Measurements from ENCODE around the gene NBDY. TPM values are rescaled to one million over a fixed set of nuclear protein-coding genes. Genes with fewer than 3 reads are reported as not detected.

The NBDY gene
- total RNA-seq, 2 donors from 2014 or later = 12.7 to 35.3 TPM

GRCh38 chrX:56784666-56785065, 55.6 kb downstream of the NBDY start:
- no peak overlapping the region for H3K27ac Mint-ChIP-seq
- H3K9me3 Mint-ChIP-seq = no peaks in the 10 kb centered on the region
- H3K27me3 Mint-ChIP-seq = no peaks in the 10 kb centered on the region
- no peaks in the 10 kb centered on the region for H3K36me3 Mint-ChIP-seq
- H3K4me3 Mint-ChIP-seq = no peak overlapping the region
- DNase-seq (ENCODE audit: low spot score) (peak; percentile 52), ATAC-seq (no peak)
- peaks cover 18 to 22% of the 10 kb centered on the region in 2 donors for H3K4me1 Mint-ChIP-seq (ENCODE audit: low read depth in 2 of 2)

- H3K4me1 Mint-ChIP-seq (ENCODE audit: low read depth in 2 of 2) = peaks cover 18 to 22% of the 10 kb centered on the region in 2 donors
- no peaks in the 10 kb centered on the region for H3K27me3 Mint-ChIP-seq
- H3K36me3 Mint-ChIP-seq = no peaks in the 10 kb centered on the region
- ATAC-seq = no peak
- no peak overlapping the region for H3K27ac Mint-ChIP-seq
- no peaks in the 10 kb centered on the region for H3K9me3 Mint-ChIP-seq
- H3K4me3 Mint-ChIP-seq = no peak overlapping the region
- DNase-seq (ENCODE audit: low spot score) = peak; percentile 39
These were observed 56.4 kb downstream of the NBDY start for GRCh38 chrX:56785442-56785841.

- DNase-seq (ENCODE audit: low spot score) (no peak), ATAC-seq (no peak)
- Mint-ChIP-seq H3K36me3 (no peaks in the 10 kb centered on the region), H3K9me3 (no peaks in the 10 kb centered on the region), H3K4me3 (no peak overlapping the region), H3K4me1 (ENCODE audit: low read depth in 2 of 2) (peaks cover 26 to 27% of the 10 kb centered on the region in 2 donors), H3K27ac (no peak overlapping the region), H3K27me3 (no peaks in the 10 kb centered on the region)
These were observed 58.1 kb downstream of the NBDY start for GRCh38 chrX:56786889-56787733.

- peak; percentile 39 for DNase-seq (ENCODE audit: low spot score)
- Mint-ChIP-seq H3K27ac (no peak overlapping the region), H3K36me3 (no peaks in the 10 kb centered on the region), H3K4me3 (no peak overlapping the region), H3K9me3 (no peaks in the 10 kb centered on the region), H3K4me1 (ENCODE audit: low read depth in 2 of 2) (peaks cover 26 to 28% of the 10 kb centered on the region in 2 donors), H3K27me3 (no peaks in the 10 kb centered on the region)
- no peak for ATAC-seq
These were observed 58.7 kb downstream of the NBDY start for GRCh38 chrX:56787734-56788152.

- Mint-ChIP-seq H3K27ac (no peak overlapping the region), H3K36me3 (no peaks in the 10 kb centered on the region), H3K9me3 (no peaks in the 10 kb centered on the region), H3K4me1 (ENCODE audit: low read depth in 2 of 2) (peaks cover 23 to 28% of the 10 kb centered on the region in 2 donors), H3K4me3 (no peak overlapping the region), H3K27me3 (no peaks in the 10 kb centered on the region)
- peak; percentile 53 for DNase-seq (ENCODE audit: low spot score)
- ATAC-seq = no peak
These were observed 59.2 kb downstream of the NBDY start for GRCh38 chrX:56788229-56788628.

- H3K4me1 Mint-ChIP-seq (ENCODE audit: low read depth in 2 of 2) = peaks cover 23 to 28% of the 10 kb centered on the region in 2 donors
- ATAC-seq (peak in 1 of 2 donors; percentile 46), DNase-seq (ENCODE audit: low spot score) (peak; percentile 29)
- H3K36me3 Mint-ChIP-seq = no peaks in the 10 kb centered on the region
- H3K9me3 Mint-ChIP-seq = no peaks in the 10 kb centered on the region
- no peak overlapping the region for H3K27ac Mint-ChIP-seq
- no peaks in the 10 kb centered on the region for H3K27me3 Mint-ChIP-seq
- H3K4me3 Mint-ChIP-seq = no peak overlapping the region
These were observed 59.7 kb downstream of the NBDY start for GRCh38 chrX:56788717-56789122.

GRCh38 chrX:56789518-56790070, 60.6 kb downstream of the NBDY start:
- peak; percentile 13 for DNase-seq (ENCODE audit: low spot score)
- Mint-ChIP-seq H3K4me3 (no peak overlapping the region), H3K27ac (no peak overlapping the region), H3K36me3 (no peaks in the 10 kb centered on the region), H3K4me1 (ENCODE audit: low read depth in 2 of 2) (peaks cover 22 to 28% of the 10 kb centered on the region in 2 donors), H3K9me3 (no peaks in the 10 kb centered on the region), H3K27me3 (no peaks in the 10 kb centered on the region)
- ATAC-seq = no peak

GRCh38 chrX:56790778-56791177, 61.7 kb downstream of the NBDY start:
- no peak for ATAC-seq

GRCh38 chrX:56791456-56791855, 62.4 kb downstream of the NBDY start:
- Mint-ChIP-seq H3K4me1 (ENCODE audit: low read depth in 2 of 2) (peaks cover 22 to 27% of the 10 kb centered on the region in 2 donors), H3K27ac (no peak overlapping the region), H3K27me3 (peaks cover 0 to 2% of the 10 kb centered on the region in 2 donors), H3K36me3 (no peaks in the 10 kb centered on the region), H3K9me3 (no peaks in the 10 kb centered on the region), H3K4me3 (no peak overlapping the region)
- ATAC-seq (no peak), DNase-seq (ENCODE audit: low spot score) (no peak)

More at GRCh38 chrX:56790778-56791177, 61.7 kb downstream of the NBDY start:
- H3K36me3 Mint-ChIP-seq = no peaks in the 10 kb centered on the region
- no peak overlapping the region for H3K27ac Mint-ChIP-seq
- H3K4me3 Mint-ChIP-seq = no peak overlapping the region
- DNase-seq (ENCODE audit: low spot score) = peak; percentile 32
- no peaks in the 10 kb centered on the region for H3K9me3 Mint-ChIP-seq
- H3K4me1 Mint-ChIP-seq (ENCODE audit: low read depth in 2 of 2) = peaks cover 22 to 28% of the 10 kb centered on the region in 2 donors
- H3K27me3 Mint-ChIP-seq = no peaks in the 10 kb centered on the region

- Mint-ChIP-seq H3K27me3 (peaks cover 0 to 2% of the 10 kb centered on the region in 2 donors), H3K27ac (no peak overlapping the region), H3K9me3 (no peaks in the 10 kb centered on the region), H3K4me1 (ENCODE audit: low read depth in 2 of 2) (peaks cover 19 to 28% of the 10 kb centered on the region in 2 donors), H3K4me3 (no peak overlapping the region), H3K36me3 (no peaks in the 10 kb centered on the region)
- ATAC-seq = no peak
- DNase-seq (ENCODE audit: low spot score) = peak; percentile 38
These were observed 63.4 kb downstream of the NBDY start for GRCh38 chrX:56792270-56793111.

- Mint-ChIP-seq H3K4me1 (ENCODE audit: low read depth in 2 of 2) (peaks cover 25 to 34% of the 10 kb centered on the region in 2 donors), H3K27ac (no peak overlapping the region), H3K9me3 (no peaks in the 10 kb centered on the region), H3K27me3 (peaks cover 0 to 5% of the 10 kb centered on the region in 2 donors), H3K36me3 (no peaks in the 10 kb centered on the region), H3K4me3 (no peak overlapping the region)
- ATAC-seq (no peak), DNase-seq (ENCODE audit: low spot score) (no peak)
These were observed 64.0 kb downstream of the NBDY start for GRCh38 chrX:56793112-56793430.

GRCh38 chrX:56793521-56794320, 64.7 kb downstream of the NBDY start:
- H3K4me1 Mint-ChIP-seq (ENCODE audit: low read depth in 2 of 2) = peaks cover 25 to 34% of the 10 kb centered on the region in 2 donors
- H3K27me3 Mint-ChIP-seq = peaks cover 0 to 5% of the 10 kb centered on the region in 2 donors
- peak; percentile 58 for DNase-seq (ENCODE audit: low spot score)

More at GRCh38 chrX:56793521-56794320, 64.7 kb downstream of the NBDY start:
- Mint-ChIP-seq H3K36me3 (no peaks in the 10 kb centered on the region), H3K27ac (no peak overlapping the region), H3K9me3 (no peaks in the 10 kb centered on the region), H3K4me3 (no peak overlapping the region)
- no peak for ATAC-seq
